Amygdala (tissue), 56 donors: ENCODE measurements around the gene LIN52.

Experiments
- DNase-seq, 56 donors: peaks; one replicate each; lab custom pipeline; 2025; lab: John Stamatoyannopoulos, UW

LIN52 gene

DNA sequence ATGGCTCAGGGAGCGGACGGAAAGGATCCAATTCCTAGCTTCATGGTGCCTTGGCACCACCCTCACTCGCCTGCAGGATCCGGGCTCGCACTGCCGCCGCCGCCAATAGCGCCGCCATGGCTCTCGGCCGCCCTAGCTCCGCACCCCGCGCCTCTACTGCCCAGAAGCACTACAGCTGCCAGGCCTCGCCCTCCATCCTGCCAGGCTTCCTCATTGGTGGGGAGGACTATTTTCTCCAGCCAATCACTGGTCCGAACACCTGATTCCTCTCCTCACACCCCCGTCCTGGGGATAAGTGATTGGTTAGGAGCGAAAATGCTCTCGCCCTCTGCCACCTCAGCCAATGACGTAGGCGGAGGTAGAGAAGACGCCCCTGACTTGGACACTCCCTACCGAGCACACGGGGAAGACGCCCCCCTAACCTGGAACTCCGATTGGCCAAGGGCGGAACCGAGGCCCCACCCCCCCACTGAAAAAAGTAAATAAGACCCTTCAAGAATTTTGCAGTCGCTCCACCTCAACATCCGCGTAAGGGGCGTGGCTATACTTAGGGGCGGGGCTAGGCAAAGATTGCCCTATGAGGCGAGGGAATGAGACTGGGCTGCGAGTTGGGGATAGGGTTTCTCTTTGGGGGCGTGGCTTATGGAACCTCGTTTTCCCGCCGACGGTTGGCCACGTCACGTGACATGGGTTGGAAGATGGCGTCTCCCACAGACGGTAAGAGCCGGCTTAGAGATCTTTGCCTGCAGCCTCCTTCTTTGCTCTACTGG is at the start of gene LIN52, which contains the start of gene ALDH6A1:
Gene LIN52, plus strand, starts transcription at position 680 of the 770 bp plus-strand sequence. Its CDS starts 19 bp downstream, at position 699.
Gene ALDH6A1, minus strand, starts transcription at position 177 of the 770 bp plus-strand sequence. Its CDS starts 59 bp downstream, at position 118.
- DNase-seq, result peak; percentile 82 to 100 (median 100)

DNA sequence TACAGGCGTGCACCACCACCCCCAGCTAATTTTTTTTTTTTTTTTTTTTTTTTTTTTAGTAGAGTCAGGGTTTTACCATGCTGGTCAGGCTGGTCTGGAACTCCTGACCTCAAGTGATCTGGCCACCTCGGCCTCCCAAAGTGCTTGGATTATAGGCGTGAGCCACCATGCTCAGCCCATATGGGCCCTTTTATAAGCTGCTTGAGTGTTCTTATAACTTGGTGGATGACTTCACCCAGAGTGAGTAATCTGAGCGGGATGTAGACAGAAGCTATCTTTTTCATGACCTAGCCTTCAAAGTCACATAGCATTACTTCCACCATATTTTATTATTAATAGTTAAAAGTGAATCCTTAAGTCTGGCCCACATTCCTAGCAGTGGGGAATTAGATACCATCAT is 49.2 kb upstream of the LIN52 start:
- no peak for DNase-seq

- DNase-seq, result peak in 1 of 56 donors; percentile 3
Observed at GRCh38 chr14:74038020-74038859, 46.5 kb upstream of the LIN52 start.

DNA sequence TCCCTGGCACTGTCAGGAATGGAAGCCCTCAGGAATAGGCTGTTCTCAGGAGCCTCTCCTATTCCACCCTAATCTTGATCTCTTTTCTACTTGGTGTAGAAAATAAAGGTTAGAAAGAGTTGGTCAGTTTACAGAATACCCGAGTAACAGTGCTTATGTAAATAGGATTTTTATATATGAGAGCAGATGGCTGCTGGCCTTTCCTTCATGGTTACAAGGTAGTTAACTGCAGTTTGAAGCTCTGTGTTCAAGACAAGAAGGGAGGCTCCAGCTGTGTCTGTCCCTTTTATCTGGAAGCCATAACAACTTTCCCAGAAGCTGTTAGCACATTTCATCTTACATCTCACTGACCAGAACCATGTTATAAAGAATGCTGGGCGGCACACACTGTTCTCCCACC is 42.5 kb upstream of the LIN52 start:
- DNase-seq, result no peak

DNA sequence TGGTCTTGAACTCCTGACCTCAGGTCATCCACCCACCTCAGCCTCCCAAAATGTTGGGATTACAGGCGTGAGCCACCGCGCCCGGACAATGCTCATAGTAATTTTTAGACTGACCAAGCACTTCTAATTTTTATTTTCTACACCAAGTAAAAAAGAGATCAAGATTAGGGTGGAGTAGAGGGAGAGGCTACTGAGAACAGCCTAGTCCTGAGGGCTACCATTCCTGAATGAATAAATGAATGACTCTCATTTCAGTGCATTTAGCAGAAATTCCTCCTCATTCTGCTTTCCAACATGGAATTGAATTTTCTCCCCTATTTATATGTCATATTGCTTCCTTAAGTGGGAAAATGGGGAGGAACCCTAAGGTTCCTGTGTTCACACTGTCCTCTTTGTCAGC is 39.2 kb upstream of the LIN52 start:
- DNase-seq, result no peak

GRCh38 chr14:74048281-74048680 is 36.5 kb upstream of the LIN52 start:
- DNase-seq, result no peak

- no peak for DNase-seq
Observed at GRCh38 chr14:74049876-74050495, 34.8 kb upstream of the LIN52 start.

GRCh38 chr14:74062809-74063150 is 22.0 kb upstream of the LIN52 start:
- no peak for DNase-seq

DNA sequence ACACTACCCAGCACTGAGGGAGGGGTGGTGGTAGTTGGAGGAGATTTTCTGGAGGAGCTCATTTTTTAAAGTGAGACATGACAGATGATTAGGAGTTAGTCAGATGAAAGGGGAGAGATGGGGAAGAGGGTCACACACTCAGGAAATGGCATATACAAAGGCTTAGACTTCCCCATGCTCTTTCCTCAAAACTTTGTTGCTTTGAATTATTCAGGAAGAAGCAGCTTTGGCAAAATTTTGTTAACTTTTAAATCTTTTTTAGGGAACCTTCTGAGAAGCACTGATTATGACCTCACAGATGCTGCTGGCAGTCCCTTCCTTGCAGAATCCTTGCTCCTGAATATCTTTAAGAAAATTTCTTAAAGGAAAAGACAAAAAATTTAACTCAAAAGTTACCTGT is 20.3 kb upstream of the LIN52 start:
- no peak for DNase-seq

DNA sequence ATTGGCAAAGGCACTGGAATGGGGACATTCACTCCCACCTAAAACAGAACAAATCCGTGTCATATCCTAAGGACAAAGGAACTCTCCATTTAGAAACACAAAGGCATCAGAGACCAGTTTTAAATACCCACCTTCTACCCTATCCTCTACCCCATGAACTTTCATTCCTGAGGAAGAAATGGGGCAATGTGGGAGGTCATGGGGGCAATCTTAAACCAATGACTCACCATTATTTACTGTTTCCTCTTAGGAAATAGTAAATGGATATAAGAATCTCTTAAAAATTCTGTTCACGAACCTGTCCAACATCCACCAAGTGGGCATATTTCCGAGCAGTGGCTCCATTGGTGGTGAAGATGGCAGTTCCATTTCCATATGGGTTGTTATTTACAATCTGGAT is 19.9 kb upstream of the LIN52 start:
- DNase-seq, result no peak

DNA sequence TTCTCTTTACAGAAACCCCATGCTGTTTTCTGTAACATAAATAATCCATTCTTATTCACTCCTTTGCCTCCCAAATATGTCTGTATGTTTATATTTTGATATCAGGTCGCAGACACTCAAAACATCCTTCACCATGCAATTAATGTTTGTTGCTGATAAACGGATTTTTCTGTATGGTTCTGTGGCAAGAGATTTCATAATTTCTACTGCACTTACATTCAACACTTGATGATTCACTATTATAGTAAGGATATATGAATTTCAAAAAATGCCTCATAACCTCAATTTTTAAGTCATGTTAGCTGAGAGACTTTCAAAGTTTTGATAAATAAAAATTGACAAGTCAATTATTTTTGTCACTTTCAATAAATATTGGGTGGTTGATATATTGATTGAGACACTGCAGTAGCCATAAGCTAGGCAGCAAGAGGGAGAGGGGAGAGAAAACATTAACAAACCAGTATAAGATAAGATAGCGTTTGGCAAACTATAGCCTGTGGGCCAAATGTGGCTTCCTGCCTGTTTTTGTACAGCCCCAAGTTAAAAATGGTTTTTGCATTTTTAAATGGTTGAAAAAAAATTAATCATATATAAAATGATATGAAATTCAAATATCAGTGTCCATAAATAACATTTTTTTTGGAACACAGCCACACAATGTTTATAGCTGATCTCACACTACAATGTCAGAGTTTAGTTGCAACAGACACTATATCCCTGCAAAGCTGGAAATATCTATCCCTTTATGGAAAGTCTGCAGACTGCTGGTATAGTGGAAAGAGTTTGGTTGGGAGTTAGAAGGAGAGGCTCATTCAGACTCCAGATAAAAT is 18.8 kb upstream of the LIN52 start:
- DNase-seq, result no peak

GRCh38 chr14:74077401-74077800 is 7.4 kb upstream of the LIN52 start:
- DNase-seq, result no peak

GRCh38 chr14:74080820-74081460 is 3.8 kb upstream of the LIN52 start:
- DNase-seq, result no peak

- no peak for DNase-seq
Observed at GRCh38 chr14:74081491-74081890, 3.3 kb upstream of the LIN52 start.

DNA sequence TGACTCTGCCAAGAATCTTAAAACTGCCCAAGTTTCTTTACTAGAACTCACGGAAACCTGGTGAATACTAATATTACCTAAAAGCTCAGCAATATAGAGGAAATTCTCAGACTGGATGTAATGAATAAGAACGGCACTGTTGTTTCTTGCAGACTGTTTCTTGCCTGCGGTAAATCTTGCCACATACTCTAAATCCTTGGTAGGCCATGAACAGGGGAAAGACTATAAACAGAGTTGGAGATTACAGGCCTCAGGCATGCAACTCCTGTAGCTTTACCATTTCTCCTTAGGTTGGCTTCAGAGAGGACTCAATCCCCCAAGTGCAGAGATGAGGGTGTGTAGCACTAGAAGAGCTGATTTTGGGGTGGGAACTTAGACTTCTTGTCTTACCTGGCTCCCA is 1.6 kb upstream of the LIN52 start:
- no peak for DNase-seq

GRCh38 chr14:74083784-74084276 is 926 bp upstream of the LIN52 start:
- peak in 2 of 56 donors; percentile 17 to 26 for DNase-seq

DNA sequence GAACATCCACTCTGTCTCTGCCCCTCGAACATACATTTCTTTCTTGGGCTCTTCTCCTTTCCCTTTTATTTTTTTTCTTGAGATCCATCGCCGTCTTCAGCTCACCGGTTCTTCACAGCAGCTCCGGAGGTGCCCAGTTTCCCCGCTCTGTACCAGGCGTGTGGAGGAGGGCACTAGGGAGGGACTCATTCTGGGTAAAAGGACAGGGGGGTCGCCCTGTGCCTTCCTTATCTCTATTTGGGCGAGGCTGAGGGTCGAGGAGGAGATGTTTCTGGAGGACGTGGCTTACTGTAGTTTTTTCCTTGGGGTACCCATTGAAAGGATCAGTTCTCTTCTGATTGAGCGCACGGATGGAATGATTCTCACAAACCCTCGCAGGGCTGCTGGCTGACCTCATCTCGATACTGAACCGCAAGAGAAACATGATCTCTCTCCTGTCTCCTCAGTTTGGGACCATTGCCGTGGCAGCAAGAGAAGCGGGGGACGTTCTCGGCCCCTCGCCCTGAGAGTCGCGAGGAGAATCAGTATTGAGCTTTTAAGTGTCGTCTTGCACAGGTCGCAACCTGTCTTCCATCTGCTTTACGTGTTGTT is 386 bp downstream of the LIN52 start:
- DNase-seq, result peak in 5 of 56 donors; percentile 18 to 72 (median 37)

- DNase-seq, result no peak
Observed at GRCh38 chr14:74085828-74086227, 1.1 kb downstream of the LIN52 start.
